Skeletal muscle cell (primary cell): ENCODE data around the gene LEMD1.
"Not testable (repeated sequence)": the region's sequence is repeated elsewhere in the genome, so short reads cannot be mapped to it uniquely, and the experiment has no call there.

Source experiments
- DNase-seq: peaks from one replicate; pipeline ENCODE4 v3.0.0-alpha.2; 2010; ENCODE audit warnings: low read depth
- H3K4me3 ChIP-seq: 2 replicates; pipeline ENCODE4 v1.5.1; 2011; ENCODE audit warnings: low read depth, mild to moderate bottlenecking, control low read depth, low read length, moderate library complexity

LEMD1 gene

GRCh38 chr1:205434738-205435137, 12.9 kb upstream of the LEMD1 start:
- no peak overlapping the region for H3K4me3 ChIP-seq
- DNase-seq: no peak

- H3K4me3 ChIP-seq, DNase-seq: not testable (repeated sequence)
These were observed 10.8 kb upstream of the LEMD1 start for GRCh38 chr1:205432692-205433091.

GRCh38 chr1:205432116-205432515, 10.3 kb upstream of the LEMD1 start:
- no peak for DNase-seq
- no peak overlapping the region for H3K4me3 ChIP-seq

GRCh38 chr1:205430696-205431305, 8.9 kb upstream of the LEMD1 start:
- DNase-seq: no peak
- H3K4me3 ChIP-seq: peak overlapping the region; percentile 50

- no peak for DNase-seq
- H3K4me3 ChIP-seq: peak overlapping the region; percentile 50
These were observed 8.2 kb upstream of the LEMD1 start for GRCh38 chr1:205429762-205430695.

- H3K4me3 ChIP-seq: no peak overlapping the region
- no peak for DNase-seq
These were observed 3.2 kb upstream of the LEMD1 start for GRCh38 chr1:205424901-205425600.

GRCh38 chr1:205423814-205424399, 2.1 kb upstream of the LEMD1 start:
- no peak for DNase-seq
- no peak overlapping the region for H3K4me3 ChIP-seq

- DNase-seq: no peak
- H3K4me3 ChIP-seq: no peak overlapping the region
These were observed 1.3 kb upstream of the LEMD1 start for GRCh38 chr1:205422993-205423642.

- no peak overlapping the region for H3K4me3 ChIP-seq
- no peak for DNase-seq
These were observed 918 bp downstream of the LEMD1 start for GRCh38 chr1:205420938-205421337.

- no peak overlapping the region for H3K4me3 ChIP-seq
- no peak for DNase-seq
These were observed 3.8 kb downstream of the LEMD1 start for GRCh38 chr1:205417870-205418635.

GRCh38 chr1:205416322-205416721, 5.5 kb downstream of the LEMD1 start:
- DNase-seq: no peak
- H3K4me3 ChIP-seq: no peak overlapping the region

- no peak overlapping the region for H3K4me3 ChIP-seq
- DNase-seq: no peak
These were observed 11.1 kb downstream of the LEMD1 start for GRCh38 chr1:205410581-205411298.

- DNase-seq: no peak
- no peak overlapping the region for H3K4me3 ChIP-seq
These were observed 13.9 kb downstream of the LEMD1 start for GRCh38 chr1:205407970-205408369.

GRCh38 chr1:205406252-205406651, 15.6 kb downstream of the LEMD1 start:
- not testable (repeated sequence) for DNase-seq, H3K4me3 ChIP-seq

GRCh38 chr1:205404484-205404883, 17.4 kb downstream of the LEMD1 start:
- DNase-seq, H3K4me3 ChIP-seq: not testable (repeated sequence)

GRCh38 chr1:205398586-205398985, 23.3 kb downstream of the LEMD1 start:
- no peak overlapping the region for H3K4me3 ChIP-seq
- DNase-seq: no peak

GRCh38 chr1:205396967-205397616, 24.8 kb downstream of the LEMD1 start:
- DNase-seq: no peak
- no peak overlapping the region for H3K4me3 ChIP-seq

GRCh38 chr1:205395616-205396015, 26.2 kb downstream of the LEMD1 start:
- DNase-seq: no peak
- H3K4me3 ChIP-seq: no peak overlapping the region
